DND-41 (cell line): ENCODE measurements around the gene PIEZO2.

Experiments
- EZH2 ChIP-seq: IDR thresholded peaks from 3 replicates; pipeline ENCODE4 v1.6.1; 2012; ENCODE audit warnings: borderline replicate concordance, low read depth, mild to moderate bottlenecking, moderate library complexity, low read length, inconsistent platforms; ENCODE audit not compliant: severe bottlenecking
- TF ChIP-seq, protein P1 (sequence below): IDR thresholded peaks from 2 replicates; pipeline ENCODE4 v1.5.1; 2012; ENCODE audit warnings: borderline replicate concordance, low read length, moderate library complexity, mild to moderate bottlenecking; ENCODE audit not compliant: poor library complexity, severe bottlenecking; ENCODE audit errors: extremely low read depth

DNA sequence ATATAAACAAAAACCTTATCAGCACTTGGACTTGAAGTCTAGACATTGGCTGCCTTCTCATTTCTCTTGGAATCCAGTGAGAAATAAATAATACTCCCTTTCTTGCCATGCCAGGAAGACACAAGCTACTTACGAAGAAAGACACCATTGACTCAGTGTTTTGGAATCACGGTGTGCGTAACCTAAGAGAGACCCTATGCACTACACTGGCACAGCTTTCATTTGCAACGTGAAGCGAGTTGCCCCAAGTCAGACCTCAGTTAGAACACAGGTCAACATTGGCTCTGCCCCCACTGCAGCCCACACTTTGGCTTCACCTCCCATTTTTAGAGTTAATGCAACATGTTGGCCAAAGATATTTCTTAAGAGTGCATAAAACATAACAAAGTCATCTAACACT is 54.2 kb downstream of the PIEZO2 start:
- TF ChIP-seq, protein P1, sequence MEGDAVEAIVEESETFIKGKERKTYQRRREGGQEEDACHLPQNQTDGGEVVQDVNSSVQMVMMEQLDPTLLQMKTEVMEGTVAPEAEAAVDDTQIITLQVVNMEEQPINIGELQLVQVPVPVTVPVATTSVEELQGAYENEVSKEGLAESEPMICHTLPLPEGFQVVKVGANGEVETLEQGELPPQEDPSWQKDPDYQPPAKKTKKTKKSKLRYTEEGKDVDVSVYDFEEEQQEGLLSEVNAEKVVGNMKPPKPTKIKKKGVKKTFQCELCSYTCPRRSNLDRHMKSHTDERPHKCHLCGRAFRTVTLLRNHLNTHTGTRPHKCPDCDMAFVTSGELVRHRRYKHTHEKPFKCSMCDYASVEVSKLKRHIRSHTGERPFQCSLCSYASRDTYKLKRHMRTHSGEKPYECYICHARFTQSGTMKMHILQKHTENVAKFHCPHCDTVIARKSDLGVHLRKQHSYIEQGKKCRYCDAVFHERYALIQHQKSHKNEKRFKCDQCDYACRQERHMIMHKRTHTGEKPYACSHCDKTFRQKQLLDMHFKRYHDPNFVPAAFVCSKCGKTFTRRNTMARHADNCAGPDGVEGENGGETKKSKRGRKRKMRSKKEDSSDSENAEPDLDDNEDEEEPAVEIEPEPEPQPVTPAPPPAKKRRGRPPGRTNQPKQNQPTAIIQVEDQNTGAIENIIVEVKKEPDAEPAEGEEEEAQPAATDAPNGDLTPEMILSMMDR, result no peak
- TF ChIP-seq EZH2, result no peak
